Myocyte (in vitro differentiated cells): Measurements from ENCODE around the gene SLC8B1. TPM values are rescaled to one million over a fixed set of nuclear protein-coding genes. Genes with fewer than 3 reads are reported as not detected.
A peak's percentile ranks its signal among the peaks of the same experiment; 100 is the strongest.

Experiments used
- DNase-seq: peaks from one replicate; pipeline ENCODE4 v3.0.0-alpha.2; 2012; ENCODE audit warnings: low read depth
- total RNA-seq: library from RNA; depleted of rRNA; stranded (reverse); fragments of >200 nt; gene quantifications from 2 replicates; pipeline ENCODE4 v1.2.3, GENCODE V29; 2014

The SLC8B1 gene
- total RNA-seq, 1 donor from 2014 or later = 20.2 TPM

DNA sequence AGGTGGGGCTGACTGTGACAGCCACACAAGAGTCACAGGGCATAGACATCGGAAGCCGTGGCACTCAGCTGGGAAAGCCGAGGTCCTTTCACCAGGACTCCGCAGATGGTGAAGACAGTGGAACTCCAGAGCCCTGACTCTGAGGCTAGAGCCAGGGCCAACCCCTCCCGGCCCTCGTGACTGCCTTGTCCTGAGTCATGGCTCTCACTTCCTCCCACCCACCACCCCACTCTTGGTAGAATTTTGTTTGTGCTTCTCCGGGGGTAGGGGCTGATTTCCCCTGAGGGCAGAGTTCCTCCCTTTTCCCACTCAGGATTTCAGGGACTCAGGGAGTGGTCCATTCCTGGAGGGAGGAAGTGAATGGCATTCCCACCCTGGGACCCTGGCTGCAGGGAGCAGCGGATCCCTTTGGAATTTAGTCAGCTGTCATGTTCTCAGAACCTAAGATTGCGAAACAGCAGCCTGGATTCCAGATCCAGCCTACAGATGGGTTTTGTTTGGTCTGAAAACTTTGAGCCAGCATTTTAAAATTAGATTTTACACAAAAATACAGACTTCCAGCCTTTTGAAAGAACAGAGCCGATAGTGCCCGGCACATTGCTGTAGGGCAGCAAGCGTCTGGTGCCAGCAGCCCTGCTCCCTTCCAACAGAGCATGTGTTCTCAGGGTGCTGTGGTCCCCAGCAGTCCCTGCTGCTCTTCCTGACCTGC lies 62.9 kb downstream of the SLC8B1 start:
- DNase-seq = peak; percentile 93

DNA sequence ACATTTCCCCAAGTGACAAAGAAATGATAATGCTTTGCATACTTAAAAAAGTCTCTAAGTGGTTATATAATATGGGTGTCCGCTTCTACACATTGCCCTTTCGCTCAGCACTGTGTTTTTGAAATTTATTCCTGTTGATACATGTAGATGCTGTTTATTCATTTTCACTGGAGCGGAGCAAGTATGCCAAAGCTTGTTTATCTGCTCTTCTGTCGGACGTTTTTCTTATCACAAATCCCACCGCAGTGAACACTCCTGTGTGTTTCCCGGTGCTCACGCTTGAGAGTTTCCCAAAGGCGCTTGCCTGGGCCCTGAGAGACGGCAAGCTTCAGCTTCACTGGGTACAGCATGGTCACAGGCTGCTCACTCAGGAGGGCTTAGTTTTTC lies 63.5 kb downstream of the SLC8B1 start:
- DNase-seq = no peak

DNA sequence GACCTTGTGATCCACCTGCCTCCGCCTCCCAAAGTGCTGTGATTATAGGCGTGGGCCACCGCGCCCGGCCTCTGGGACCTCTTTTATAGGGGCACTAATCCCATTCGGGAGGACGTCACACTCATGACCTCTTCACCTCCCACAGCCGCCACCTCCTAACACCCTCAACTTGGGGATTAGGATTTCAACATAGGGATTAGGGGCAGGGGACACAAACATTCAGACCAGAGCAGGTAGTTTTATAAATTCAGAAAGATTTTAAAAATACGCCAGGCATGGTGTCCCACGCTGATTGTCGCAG lies 64.2 kb downstream of the SLC8B1 start:
- no peak for DNase-seq

DNA sequence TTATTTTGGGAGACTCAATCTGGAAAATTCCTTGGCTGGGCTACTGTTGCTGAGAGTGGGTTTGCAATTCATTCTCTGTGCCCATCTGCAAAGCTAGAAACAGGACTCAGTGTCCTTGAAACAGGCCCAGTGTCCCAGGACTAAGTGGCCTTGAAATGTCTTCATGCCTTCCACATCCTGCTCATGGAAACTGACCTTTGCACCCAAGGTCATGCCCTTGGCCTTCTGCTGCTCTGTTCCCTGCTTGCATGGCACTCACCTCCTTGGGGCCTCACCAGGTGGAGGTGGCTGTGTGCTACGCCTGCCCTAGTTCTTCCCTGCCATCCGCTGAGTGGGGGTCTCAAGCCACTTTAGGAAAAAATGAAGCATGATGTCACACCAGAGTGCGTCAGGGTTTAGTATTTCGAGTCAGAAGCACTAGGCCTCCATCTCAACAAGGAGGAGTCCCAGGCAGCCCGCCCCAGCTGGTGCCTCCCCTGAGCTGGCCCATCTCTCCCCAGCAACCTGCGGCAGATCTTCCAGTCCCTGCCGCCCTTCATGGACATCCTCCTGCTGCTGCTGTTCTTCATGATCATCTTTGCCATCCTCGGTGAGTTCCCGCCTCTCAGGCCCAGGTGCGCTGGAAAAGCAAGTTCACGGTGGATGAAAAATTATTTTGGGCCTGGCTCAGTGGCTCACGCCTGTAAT lies 65.5 kb downstream of the SLC8B1 start:
- DNase-seq = no peak

DNA sequence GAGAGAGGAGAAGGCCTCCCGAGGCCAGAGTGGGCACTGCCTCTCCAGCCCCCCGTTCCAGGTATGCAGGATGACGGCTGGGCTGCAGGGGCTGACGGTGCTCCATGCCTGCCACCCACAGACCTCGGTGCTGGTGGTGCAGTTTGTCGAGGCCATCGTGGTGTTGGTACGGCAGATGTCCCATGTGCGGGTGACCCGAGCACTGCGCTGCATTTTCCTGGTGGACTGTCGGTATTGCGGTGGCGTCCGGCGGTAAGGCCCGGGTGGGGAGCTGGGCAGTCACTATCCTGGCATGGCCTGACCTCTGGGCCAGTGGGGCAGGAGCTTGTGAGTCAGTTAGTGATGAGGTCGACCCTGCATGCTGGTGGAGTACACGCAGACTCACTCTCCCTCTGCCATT lies 66.3 kb downstream of the SLC8B1 start:
- no peak for DNase-seq

DNA sequence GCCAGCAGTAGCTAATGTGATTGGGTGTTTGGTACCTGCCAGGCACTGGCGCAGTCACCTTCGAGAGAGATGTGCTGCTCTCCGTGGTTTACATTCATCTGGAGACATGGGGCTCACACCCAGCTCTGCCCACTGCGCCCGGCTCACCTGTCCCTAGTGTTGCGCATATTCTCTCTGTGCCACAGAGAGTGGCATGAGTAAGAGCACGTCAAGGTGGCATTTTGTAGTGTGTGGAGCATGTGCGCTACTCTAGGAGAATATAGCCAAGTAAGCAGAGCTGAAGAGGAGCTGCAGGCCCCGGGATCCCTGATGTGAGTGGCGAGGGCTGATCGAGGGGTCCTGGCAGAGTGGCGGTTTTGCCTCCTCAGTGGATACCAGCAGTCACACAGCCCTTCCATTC lies 66.8 kb downstream of the SLC8B1 start:
- DNase-seq = no peak

DNA sequence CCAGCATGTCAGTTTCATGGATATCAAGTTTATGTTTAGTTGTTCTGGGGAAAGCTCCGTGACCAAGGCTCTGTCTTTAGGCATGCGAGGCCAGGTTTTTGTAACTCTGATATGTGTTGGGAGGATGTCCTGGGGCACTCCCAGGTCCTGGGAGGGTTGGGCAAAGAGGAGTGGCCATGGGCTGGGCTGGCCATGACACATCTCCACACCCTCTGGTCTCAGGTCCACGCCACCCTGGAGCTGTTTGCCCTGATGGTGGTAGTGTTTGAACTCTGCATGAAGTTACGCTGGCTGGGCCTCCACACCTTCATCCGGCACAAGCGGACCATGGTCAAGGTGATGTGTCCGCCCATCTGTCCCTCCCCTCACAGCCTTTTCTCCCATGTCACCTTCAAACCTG lies 67.3 kb downstream of the SLC8B1 start:
- no peak for DNase-seq

DNA sequence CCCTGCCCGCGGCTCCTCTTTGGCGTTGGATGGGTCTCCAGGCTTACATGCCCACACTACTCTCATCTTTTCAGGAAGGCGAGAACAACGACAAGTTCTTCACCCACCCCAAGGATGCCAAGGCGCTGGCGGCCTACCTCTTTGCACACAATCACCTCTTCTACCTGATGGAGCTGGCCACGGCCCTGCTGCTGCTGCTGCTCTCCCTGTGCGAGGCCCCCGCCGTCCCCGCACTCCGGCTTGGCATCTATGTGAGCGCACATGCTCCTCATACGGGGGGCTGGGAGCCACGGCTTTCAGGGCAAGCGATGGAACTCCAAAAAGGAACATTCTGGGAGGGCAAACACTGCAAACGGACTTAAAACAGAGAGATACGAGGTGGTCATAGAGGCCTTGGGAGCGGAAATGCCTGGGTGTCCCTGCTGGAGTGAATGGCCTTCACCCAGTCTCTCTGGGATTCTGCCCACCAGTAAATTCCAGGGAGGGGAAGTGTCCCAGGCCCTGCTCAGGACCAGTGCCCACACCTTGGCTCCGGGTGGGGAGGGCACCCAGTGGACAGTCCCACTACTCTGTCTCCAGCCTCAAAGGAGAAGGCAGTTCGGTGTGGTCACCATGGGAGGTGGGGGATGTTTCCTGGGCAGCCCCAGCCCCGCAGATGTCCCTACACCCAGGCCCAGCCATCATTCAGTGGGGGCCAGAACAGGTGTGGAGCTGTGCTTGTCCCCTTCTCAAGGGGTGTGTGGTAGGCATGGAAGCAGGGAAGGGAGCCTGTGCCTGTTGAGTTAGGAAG lies 68.6 kb downstream of the SLC8B1 start:
- no peak for DNase-seq

DNA sequence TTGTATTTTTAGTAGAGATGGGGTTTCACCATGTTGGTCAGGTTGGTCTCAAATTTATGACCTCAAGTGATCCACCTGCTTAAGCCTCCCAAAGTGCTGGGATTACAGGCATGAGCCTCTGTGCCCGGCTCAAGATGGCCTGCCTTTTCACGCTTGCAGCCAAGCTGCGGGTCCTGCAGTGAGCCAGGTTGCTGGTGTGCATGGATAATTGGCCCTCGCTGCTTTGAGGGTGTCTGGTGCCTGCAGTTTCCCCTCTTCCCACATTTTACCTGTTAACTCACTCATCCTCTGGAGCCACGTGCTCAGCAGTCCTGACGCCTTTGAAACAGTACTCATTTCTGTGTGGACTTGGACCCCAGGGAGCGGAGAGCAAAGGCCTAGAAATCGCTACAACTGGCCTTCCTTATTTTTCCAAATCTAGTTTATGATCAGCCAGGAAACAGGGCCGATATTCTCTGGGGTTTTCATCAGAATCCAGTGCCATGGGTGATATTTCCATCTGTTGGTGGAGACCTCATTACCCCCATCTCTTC lies 71.4 kb downstream of the SLC8B1 start:
- DNase-seq = no peak

DNA sequence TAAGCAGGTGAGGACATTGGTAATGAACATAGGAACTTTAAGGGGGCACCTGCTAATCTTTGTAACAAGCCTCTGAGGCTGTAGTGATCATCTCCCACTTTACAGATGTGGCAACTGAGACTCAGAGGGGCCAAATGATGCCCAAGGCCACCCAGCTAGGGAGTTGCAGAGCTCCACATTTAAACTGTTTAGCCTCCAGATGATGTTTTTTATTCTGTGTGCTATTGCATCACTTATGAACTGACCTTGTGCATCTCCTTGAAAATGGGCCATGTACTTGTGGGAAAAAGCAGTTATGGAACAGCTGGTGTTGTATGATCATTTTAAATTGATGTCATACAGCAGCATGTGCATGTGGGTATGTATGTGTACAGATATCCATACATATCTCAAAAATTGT lies 72.2 kb downstream of the SLC8B1 start:
- DNase-seq = no peak

DNA sequence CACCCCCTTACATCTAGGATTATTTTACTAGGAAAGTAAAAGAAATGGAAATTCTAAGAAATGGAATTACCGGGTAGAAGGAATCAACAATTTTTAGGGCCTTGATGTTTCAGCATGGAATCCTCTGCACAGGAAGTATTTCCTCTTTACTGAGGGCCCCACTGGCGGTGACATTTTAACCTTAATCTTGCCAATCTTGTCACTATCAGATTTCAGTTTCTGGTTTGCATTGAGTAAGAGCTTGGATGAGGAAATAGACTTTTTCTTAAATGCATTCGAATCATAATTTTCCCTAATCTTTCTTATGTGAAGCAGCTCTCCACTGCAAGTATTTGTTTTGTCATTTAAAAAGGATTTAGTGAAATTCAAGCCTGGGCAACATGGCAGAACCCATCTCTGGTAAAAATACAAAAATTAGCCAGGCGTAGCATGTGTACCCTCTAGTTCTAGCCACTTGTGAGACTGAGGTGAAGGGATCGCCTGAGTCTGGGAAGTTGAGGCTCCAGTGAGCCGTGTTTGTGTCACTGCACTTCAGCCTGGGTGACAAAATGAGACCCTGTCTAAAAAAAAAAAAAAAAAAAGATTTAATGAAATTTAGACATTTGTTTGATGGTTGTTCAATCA lies 73.0 kb downstream of the SLC8B1 start:
- no peak for DNase-seq

DNA sequence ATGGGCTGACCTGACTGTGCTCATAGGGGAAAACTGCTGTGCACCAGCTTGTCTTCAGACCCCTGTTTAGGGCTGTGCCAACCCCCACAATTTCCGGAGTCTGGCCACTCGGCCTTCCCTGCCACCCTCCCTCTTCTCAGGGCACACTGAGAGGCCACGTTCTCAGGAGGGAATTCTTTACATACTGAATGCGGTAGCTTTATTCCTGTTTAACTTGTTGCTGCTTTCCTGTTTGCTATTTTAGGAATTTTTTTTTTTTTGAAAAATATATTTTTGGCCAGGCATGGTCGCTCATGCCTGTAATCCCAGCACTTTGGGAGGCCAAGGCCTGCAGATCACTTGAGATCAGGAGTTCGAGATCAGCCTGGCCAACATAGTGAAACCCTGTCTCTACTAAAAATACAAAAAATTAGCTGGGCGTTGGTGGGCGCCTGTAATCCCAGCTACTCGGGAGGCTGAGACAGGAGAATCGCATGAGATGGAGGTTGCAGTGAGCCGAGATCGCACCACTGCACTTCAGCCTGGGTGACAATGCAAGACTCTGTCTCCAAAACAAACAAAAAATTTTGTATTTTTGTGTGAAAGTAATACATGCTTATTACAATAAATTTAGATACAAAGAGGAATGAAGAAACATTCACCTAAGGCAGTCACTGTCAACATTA lies 74.1 kb downstream of the SLC8B1 start:
- DNase-seq = no peak

DNA sequence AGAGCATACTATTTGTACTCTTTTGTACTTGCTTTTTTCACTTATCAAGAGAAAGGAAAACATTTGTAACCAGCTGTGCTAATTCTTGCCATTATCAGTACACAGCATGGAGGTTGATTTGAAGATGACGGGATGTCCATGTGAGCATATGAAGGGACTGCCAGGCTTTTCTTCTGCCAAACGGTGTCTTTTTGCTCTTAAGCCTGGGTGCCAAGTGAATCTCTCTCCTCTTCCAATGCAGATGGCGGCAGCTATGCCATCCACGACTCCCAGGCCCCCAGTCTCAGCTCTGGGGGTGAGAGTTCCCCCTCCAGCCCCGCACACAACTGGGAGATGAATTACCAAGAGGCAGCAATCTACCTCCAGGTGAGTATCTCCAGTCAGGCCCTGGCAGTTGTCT lies 74.8 kb downstream of the SLC8B1 start:
- no peak for DNase-seq

DNA sequence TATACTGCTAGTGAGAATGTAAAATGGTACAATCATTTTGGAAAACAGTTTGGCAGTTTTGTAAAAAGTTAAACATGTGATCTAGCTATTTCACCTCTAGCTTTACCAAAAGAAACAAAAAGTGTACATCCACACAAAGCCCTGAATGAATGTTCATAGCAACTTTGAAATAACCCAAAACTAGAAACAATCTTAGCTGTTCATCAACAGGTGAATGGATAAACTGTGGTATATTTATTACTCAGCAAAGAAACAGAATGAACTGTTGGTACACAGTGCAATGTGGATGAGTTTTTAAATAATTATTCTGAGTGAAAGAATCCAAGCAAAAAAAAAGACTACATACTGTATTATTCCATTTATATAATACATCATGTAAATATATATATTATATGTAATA lies 77.3 kb downstream of the SLC8B1 start:
- DNase-seq = no peak

DNA sequence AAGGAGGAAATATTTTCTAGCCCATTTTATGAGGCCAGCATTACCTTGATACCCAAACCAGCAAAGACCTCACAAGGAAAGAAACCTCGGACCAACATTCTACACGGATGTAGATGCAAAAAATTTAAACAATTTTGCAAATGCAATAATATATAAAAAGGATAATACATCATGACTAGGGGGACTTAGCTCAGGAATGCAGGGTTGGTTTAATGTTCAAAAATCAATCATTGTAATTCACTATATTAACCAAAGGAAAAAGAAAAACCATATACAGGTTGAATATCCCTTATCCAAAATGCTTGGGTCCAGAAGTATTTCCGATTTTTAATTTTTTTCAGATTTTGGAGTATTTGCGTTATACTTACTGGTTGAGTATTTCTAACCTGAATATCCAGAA lies 80.6 kb downstream of the SLC8B1 start:
- DNase-seq = no peak

DNA sequence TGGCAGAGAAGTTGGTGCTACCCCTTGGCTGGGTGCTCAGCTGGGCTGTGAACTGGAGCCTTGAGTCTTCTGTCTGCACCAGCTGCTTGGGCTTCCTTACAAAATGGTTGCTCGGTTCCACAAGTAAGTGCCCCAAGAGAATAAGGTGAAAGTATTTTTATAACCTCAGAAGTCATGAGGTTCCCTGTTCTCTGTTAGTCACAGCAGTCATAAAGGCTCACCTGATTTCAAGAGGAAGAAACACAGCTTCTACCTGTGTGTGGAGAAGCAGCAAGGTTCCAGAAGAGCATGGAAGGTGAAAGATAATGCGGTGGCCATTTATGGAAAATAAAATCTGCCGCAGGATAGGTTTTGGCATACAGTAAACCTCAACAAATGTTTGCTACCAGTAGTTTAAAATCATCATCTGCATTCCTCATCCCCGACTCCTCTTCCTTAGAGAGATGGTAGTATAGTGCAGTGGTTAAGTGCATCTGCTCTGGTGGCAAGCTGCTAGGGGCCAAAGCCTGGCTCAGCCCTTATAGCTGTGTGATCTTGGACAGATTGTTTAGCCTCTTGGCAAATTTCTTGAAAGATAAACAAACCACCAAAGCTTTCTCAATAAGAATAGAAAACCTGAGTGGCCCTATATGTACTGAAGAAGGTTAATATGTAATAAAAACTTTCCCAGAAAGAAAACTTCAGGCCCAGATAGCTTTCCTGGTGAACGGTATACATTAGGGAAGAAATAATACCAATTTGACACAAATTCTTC lies 81.2 kb downstream of the SLC8B1 start:
- DNase-seq = no peak

DNA sequence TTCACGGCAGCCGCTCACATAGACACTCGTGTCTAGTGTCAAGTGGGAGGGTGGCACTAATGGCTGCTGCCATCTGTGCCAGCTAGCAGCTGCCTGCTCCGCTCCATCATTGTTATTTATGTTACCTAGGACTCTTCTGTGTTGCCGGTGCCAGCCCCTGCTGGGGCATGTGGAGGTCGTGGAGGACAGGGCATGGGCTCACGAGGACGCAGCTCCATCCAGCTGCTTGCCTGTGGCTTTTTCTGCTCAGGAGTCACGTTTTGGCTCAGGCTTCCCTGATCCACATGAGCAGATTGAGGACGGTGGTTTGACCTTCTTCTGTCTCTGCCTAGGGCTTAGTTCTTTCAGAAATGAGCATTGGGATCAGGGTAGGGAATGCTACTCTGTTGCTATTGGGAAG lies 82.4 kb downstream of the SLC8B1 start:
- peak; percentile 75 for DNase-seq

DNA sequence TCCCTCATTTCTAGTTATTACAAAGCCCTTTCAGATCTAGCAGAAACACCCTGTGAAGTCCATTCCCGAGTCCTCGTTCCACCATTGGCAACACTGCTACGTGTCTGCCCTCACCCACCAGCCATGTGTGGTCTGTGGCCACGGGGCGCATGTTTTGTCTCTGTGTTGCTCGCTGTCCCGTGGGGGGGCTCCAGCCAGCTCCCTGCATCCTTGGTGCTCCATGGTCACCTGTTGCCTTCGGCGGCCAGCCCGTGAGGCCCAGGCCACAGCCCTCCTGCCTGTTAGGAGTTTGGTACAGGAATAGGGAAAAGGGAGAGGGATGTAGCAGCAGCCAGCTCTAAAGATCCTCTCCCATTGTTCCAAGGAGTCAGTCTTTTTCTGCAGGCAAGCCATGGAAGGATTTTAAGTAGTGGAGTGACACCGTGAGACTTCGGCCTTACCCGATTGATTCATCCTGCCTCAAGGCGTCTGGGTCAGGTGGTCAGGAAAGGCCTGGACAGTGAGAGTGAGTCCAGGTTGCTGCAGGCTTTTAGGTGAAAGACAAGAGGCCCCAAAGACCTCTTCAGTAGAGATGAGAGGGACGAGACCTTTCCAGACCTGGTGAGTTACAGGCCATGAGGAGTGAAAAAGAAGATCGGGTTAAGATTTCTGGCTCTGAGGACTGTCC lies 83.4 kb downstream of the SLC8B1 start:
- DNase-seq = no peak

DNA sequence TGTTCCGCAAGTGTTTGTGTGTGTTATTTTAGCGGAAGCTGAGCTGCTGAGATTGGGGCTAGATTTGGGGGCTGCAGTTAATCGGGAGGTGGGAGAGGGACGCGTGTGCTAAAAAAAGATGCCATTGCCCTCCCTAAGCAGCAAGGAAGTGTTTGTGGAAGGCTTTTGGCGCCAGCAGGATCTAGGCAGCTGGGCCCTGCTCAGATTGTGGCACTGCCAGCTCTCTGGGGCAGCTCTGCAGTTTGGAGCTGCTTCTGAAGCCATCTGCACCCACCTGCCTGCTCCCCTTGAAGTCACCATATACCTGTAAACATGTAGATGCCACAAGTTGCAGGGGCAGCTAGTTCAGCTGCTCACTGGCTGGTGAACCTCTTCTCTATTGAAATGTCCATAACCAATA lies 84.9 kb downstream of the SLC8B1 start:
- DNase-seq = no peak

DNA sequence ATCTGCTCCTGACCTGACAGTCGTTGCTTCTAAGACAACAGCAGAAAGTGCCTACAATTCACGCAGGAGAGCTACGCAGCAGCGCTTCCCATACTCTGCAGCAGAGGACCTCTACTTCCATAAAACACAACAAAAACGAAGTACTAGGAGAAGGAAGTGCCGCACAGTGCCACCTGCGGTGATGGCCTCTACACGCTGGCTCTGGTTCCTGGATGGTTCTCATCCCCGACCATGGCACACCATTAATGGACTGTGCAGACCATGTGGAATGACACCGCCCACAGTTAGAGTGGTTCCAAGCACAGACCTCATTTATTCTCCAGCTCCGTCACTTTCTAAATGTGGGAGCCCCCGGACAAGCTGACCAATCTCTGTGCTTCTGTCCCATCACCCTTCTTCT lies 85.4 kb downstream of the SLC8B1 start:
- no peak for DNase-seq
